ENCODE results near the gene NBEAL2.
"Not testable (repeated sequence)": the region's sequence is repeated elsewhere in the genome, so short reads cannot be mapped to it uniquely, and the experiment has no call there.

The NBEAL2 gene

DNA sequence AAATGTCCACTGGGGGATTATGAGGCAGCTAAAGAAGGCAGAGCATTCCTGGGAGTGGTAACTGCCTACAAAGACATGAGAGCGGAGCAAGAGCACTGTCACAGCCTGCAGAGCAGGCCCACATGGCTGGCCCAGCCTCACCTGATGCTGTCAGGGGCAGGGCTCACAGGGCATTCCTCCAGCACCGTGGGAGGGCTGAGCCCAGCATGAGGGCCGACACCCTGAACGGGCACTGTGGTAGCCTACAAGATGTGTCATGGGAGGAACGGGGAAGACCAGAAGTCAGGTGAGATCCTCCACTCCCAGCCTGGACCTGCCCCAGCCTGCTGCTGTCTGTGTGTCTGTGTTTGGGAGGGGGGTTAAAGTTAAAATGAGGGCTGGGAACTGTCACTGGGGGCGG, 33.0 kb upstream of the NBEAL2 start:
- DNase-seq (ENCODE audit: low read depth): no peak

DNA sequence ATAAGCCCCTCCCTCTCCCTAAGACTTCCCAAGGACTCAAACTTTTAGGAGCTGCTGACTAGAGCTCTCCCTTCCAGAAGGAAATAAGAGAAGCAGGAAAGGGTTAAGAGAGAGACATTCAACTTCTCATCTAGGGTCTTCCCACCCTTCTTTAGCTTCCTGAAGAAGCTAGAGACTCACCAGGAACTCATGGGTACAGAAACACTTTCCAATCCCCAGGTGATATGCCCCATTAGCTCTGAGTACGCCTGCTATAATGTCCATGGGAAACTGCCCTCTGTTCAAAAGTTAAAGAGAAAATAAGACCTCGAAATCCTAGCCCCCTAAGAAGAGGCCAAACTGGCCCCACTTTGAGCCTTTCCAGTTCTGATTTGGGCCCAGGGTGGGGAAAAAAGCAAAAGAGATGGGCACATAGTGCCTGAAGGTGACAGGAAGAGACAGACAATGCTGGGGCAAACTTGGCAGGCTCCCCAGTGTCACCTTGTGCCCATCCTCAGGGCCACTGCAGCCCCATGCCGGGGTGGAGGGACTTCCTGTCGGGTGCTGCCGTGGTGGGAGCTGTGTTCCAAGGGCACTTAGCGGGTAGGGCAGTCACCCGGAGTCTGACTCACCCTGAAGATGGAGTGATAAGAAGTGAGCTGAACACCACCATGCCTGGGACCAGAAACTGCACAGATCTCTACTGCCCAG, 32.5 kb upstream of the NBEAL2 start:
- DNase-seq (ENCODE audit: low read depth): peak; percentile 26

DNA sequence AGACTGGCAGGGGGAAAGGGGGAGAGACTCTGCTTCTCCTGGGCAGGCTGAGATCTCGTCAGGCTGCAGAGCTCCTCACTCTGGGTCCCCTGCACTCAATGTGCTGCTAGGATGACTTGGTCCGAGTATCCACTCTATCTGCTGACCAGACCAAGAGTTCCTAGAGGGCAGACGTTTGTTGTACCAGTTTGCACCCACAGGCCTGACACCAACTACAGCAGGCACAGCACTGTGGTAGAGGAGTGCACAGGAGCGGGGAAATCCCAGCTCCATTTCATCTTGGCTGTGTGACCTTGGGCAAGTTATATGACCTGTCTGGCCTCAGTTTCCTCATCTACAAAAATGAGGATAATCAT, 31.9 kb upstream of the NBEAL2 start:
- no peak for DNase-seq (ENCODE audit: low read depth)

DNA sequence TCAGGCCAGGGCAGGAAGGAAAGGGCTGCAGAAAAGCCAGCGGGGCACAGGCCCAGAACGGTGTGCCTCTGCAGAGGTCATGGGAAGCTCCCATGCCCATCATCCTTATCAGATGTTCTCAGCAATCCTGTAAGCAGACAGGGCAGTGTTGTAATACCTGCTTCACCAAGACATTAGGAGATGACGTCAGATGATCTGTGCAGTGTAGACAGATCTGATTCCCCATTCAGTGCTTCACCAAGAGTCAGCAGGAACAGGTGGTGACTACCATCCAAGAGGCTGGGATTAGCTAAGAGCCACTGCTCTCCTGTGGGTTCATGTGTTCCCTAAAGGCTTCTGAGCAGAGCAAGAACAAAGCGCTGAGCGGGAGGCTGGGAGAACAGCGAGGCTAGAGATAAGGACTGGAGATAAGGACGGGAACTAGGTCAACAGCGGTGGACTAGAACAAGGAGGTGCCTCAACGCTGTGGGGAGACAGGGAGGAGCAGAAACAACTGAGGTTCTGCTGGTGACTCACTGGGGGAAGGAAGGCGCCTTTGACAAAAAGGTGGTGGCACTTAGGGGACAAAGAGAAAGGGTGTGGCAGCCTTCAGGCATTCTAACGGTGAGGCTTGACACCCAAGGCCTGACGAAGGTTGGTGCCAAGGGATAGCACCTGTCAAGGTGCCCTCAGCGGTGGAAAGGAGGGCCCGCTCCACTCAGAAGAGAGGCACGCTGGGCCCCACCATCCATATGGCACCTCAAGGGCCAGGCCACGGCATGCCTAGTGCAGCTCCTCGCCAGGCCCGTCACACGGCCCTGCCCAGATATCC, 31.3 kb upstream of the NBEAL2 start:
- DNase-seq (ENCODE audit: low read depth): peak; percentile 51

DNA sequence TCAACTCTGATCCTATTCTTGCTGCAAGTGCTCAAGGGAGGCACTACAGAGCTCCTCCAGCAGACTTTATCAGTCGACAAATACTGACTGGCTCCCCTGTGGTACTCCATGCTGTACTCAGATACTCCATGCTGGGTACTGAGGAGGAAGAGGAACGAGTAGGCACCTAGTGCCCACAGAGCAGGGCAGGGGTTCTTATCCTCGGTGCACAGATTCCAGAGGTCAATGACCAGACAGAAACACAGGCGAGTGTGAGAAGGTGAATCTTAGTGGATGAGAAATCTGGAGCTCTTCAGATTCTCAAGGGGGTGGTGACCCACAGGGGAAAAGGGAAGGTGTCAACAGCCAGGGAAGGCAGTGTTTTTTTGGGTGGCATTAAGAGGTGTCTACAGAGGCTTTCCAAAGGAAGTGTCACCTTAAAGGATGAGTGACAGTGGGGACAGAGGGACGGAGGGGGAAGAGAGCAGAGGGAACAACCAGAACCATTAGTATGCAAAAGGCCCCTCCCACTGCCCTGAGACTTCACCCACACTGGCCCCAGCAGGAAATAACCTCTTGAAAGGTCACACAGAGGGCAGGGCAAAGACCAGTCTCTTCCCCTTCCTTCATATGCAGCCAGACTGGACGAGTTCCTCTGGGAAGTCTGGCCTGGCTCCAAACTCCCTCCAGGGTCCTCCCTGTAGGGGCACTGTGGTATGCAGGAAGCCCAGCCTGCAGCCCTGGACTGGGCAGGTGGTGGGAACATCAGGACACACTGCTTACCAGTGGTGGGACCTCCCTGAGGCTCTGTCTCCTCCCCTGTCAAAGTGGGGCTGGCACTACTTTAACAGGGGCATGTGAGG, 30.4 kb upstream of the NBEAL2 start:
- DNase-seq (ENCODE audit: low read depth): no peak

DNA sequence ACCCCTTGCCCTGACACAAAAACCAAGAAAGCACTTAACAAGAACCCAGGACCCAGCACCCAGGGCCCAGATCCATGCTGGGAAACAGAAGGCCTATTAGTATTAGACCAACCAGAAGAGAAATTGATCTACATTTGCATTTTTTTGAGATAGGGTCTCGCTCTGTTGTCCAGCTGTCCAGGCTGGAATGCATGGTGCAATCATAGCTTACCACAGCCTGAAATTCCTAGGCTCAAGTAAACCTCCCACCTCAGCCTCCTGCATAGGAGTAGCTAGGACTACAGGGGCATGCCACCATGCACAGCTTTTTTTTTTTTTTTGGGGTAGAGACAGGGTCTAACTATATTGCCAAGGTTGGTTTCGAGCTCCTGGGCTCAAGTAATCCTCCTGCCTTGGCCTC, 29.3 kb upstream of the NBEAL2 start:
- no peak for DNase-seq (ENCODE audit: low read depth)

DNA sequence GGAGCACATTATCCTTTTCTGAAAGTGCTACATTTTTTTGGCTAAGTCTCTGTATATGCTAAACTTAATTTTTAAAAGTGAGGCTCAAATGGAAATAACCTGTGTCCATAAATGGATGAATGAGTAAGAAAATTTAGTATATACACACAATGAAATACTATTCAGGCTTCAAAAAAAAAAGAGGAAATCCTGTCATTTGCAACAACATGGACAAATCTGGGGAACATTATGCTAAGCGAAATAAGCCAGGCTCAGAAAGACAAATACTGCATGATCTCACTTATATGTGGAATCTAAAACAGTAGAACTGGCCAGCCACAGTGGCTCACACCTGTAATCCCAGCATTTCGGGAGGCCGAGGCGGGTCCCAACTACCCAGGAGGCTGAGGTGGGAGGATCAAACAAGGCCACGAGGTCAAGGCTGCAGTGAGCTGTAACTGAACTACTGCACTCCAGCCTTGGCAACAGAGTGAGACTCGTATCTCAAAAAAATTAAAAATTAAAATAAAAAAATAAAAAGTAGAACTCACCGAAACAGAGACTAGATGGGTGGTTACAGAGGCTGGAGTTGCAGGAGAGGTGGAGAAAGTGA, 28.7 kb upstream of the NBEAL2 start:
- no peak for DNase-seq (ENCODE audit: low read depth)

DNA sequence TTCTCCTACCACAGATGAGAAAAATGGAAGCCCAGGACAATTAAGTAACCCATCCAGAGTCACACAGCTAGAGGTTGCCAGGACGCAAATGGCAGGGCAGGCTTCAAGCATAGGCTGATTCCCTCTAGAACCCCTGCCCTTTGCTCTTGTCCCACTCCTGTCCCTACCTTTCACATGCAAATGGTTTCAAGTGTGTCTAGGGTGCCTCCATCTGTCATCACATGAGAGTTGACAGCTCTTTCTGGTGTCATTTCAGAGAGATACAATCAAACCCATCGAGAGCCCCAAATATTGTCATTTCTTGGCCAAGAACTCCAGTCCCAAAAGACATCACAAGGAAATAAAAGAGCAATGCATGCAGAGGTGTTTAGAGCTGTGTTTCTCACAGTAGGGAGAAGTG, 26.7 kb upstream of the NBEAL2 start:
- DNase-seq (ENCODE audit: low read depth): no peak

DNA sequence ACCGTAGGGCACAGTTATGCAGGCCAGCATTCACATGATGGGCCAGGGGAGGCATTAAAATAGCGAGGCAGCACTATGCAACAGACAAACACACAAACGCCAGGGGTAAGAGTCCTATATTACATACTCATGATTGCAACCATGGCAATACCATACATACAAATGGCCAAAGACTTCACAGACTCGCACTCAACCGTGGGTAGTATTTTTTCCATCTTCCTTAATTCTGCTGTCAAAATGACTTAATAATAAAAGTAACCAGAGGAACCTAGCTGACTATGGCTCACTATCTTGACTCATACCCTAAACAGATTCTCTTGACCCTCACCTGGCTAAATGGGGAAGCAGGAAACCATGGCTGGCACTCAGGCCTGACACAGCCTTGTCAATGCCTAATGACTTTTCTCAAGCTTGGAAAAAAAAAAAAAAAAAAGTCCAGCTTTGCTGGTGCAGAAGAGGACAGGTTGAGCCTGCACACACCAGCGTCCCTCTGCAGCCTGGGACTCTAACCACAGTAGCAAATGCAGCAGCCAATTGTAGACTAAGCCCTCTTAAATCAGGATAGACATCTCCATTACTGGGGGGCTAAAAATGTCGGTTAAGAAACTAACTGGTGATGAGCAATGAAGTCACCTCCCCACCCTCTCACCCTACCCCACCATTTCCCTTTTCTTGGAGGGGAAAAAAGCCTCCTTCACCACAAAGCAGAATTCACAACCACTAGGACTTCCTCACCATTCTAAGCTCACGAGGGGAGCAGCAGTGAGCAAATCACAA, 26.0 kb upstream of the NBEAL2 start:
- no peak for DNase-seq (ENCODE audit: low read depth)

DNA sequence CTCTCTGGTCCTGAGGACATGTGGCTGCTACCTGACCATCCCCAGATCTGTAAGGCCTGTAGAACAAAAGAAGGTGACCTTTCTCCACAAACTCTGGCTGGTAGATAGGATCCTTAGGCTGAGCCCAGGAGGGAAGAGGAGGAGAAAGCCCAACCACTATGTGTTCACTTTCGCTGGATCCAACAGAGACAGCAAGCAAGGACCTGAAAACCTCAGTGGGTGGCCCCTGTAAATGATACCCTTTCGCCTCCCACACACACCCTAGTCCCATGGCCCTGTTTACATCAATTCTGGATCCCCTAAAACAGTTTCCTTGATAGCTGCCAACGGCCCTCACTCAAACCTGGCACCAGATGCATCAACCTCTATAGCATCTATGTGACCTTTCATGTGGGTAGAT, 25.3 kb upstream of the NBEAL2 start:
- DNase-seq (ENCODE audit: low read depth): no peak

DNA sequence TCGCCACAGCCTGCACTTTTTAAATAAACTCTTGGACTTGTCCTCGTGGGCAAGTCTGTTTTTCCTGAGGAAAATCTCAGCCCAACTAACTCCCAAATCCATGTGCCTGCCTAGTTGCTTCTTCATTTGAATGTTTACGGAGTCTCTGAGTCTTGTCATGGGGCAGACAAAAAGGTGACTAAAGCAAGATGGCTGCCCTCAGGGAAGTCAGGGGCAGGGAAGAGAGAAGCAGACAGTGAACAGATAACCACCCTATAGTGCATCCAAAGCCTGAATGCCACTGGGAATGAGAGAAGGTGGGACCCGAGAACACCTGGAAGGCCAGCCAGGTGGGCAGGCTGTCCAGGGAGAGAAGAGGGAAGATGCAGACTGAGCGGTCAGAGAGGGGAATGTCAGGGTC, 24.3 kb upstream of the NBEAL2 start:
- no peak for DNase-seq (ENCODE audit: low read depth)

DNA sequence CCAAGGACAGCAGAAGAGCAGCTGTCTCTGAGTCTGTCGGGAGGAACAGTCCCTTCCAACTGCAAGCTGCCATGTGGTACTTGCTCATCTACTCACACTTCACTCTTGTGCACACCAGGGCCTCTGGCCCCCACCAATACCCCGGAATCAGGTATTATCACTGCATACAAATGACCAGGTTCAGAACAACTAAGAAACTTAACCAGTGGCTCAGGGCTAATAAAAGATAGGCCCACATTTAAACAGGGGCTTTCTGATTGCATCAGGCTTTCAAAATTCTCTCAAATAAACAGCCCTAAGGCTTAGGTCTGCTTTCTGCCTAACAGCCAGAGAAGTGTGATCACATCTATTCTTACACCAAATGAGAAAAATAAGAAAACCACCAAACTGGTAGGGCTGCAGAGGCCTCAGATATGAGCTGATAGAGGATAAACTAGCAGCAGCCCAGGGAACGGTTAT, 23.6 kb upstream of the NBEAL2 start:
- no peak for DNase-seq (ENCODE audit: low read depth)

DNA sequence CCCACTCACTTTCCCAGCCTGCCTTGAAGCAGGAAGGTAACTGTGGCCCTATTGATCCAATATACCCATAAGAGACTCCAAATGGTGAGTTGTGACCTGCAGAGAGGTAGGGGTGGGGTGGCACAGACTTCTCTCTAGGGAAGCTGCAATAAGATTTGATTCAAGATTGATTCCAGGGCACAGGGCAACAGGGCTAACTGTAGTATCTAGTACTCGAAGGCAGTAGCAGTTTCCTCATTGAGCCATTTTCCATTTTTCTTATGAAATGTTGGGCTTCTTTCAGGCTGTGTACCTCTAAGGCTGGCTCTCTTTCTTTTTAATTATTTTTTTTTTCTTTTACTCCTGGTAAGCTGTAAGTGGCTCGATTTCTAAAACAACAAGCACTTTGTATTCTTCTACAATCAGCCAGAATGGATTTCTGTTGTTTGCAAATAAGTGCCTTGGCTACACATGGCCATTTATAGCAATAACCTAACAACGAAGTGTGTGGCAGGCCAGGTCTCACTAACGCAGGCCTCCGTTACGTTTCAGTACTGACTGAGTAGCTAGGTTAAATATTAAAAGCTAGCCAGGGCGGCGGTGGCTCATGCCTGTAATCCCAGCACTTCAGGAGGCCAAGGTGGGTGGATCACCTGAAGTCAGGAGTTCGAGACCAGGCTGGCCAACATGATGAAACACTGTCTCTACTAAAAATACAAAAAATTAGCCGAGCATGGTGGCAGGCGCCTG, 22.2 kb upstream of the NBEAL2 start:
- DNase-seq (ENCODE audit: low read depth): no peak

DNA sequence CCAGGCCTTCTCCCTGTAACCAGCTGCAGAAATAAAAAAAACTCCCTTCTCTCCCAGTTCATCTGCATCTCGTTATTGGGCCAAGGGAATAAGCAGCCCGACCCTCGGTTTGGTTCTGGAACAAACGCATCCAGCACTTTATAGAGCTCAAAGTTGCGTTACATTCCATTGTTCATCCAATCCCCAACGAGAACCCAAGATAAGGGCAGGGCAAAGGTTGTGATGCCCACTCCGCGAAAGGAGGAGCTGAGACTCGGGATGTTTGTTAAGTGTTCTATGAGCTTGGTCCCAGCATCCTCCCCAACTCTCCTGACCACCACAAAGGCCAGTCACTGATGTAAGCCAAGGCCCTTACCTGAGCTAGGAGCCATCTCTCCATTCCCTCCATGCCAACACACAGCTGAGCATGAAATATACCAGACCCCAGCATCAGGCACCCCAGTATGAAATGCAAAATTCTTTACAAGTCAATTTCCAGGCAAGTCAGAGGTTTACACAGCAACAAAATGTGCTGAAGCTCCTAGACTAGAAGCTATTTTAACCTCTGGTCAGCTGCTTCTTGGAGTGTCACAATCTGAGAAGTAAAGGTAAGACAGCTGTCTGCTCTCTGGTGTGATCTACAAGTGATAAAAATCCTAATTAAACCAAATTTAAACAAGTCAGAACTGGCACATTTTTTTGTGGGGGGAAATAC, 20.9 kb upstream of the NBEAL2 start:
- no peak for DNase-seq (ENCODE audit: low read depth)

DNA sequence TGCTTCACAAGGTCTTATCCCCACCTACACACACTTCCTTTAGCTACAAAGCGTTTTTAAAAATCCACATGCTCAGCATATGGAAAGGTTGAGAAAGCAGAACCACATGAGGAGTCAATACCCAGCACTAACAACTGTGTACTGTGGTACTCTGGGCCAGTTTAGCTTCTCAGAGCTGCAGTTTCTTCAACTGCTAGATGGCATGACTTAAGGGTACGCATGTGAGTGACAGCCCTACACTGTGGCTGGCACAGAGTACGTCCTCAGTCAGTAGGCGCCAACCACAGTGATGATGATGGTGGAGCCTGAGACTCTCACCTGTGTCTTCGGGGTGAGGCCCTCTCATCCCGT, 20.3 kb upstream of the NBEAL2 start:
- no peak for DNase-seq (ENCODE audit: low read depth)

DNA sequence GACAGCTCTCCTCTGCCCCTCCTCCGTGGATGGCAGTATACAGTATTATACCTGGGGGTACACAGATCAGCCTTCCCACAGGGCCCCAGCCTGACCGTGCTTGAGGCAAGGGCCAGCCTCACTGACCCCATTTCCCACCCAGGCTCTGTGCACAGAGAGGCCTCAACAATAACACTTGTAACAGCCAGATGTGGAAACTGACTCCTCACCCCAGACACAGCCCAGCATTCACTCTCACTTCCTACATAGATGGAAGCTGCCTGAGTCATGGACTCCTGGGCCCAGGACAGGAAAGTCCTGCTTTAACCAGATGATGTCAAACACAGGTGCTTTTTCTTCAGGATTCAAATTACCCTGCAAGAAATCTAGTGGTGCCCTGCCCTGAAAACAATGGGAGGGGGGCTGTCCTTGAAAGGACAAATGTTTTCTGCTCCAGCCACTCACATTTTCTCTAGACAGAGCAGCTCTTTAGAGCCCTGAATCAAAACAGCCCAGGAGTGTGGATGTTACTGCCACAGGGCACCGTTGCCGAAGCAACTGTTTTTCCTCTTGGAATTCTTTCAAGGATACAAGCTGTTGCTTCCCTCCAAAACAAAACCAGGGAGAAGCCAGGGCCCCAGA, 19.3 kb upstream of the NBEAL2 start:
- no peak for DNase-seq (ENCODE audit: low read depth)

DNA sequence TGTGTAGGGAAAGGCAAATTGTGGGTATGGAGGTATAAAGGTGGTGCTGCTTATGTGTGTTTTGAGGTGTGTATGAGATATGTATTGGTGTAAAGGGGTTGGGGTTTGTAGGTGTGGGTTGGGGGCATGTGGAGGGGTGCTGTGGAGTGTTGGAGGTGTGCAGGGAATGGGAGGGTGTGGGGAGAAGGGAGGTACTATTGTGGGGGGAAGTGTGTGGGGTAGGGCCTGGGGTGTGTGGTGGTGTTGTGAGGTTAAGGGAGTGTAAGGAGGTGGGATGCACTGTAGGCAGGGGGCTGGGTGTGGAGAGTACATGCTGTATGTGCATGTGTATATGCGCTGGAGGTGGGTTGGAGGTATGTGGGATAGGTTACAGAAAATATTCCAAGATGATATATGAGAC, 18.6 kb upstream of the NBEAL2 start:
- DNase-seq (ENCODE audit: low read depth): no peak

DNA sequence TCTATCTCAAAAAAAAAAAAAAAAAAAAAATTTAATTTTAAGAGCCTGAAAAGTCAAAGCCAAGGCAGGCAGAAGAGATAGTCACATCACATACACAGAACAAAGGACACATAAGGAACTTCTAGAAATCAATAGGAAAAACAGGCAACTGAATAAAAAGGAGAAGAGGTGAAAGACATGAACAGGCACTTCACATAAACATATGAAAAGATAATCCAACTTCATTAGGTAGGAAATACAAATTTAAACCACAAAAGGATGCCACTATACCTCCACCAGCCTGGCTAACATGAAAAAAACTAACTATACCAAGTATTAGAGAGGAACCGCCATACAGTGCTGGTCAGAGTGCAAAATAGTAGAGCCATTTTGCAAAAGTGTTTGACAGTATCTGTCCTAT, 17.0 kb upstream of the NBEAL2 start:
- no peak for DNase-seq (ENCODE audit: low read depth)

DNA sequence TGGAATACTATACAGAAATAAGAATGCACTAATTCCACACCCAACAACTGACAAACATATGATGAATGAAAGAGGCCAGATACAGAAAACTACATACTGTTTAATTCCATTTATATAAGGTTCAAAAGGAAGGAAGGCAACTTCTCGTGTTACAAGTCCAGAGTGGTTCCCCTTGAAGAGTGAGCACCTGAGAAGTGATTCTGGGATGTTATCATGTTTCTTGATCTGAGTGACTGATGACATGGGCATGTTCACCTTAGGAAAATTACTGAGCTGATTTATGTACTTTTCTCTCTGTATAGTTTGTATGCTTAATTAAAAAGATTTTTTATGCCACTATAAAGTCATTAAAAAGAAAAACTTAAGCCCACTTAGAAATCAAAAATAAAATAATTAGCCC, 16.5 kb upstream of the NBEAL2 start:
- no peak for DNase-seq (ENCODE audit: low read depth)

DNA sequence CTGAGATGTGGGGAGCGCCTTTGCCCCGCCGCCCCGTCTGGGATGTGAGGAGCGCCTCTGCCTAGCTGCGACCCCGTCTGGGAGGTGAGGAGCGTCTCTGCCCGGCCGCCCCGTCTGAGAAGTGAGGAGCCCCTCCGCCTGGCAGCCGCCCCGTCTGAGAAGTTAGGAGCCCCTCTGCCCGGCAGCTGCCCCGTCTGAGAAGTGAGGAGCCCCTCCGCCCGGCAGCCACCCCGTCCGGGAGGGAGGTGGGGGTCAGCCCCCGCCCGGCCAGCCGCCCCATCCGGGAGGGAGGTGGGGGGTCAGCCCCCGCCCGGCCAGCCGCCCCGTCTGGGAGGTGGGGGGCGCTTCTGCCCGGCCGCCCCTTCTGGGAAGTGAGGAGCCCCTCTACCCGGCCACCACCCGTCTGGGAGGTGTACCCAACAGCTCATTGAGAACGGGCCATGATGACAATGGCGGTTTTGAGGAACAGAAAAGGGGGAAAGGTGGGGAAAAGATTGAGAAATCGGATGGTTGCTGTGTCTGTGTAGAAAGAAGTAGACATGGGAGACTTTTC, 15.4 kb upstream of the NBEAL2 start:
- DNase-seq (ENCODE audit: low read depth): not testable (repeated sequence)

Data from T follicular helper cell (primary cell).